GM18861 (cell line): ENCODE measurements around the gene POM121L12.

Experiments
- ATAC-seq: cut with Tn5 transposase; IDR thresholded peaks from one replicate; pipeline ENCODE4 v1.9.1; 2021; ENCODE audit not compliant: unreplicated experiment

Gene POM121L12

DNA sequence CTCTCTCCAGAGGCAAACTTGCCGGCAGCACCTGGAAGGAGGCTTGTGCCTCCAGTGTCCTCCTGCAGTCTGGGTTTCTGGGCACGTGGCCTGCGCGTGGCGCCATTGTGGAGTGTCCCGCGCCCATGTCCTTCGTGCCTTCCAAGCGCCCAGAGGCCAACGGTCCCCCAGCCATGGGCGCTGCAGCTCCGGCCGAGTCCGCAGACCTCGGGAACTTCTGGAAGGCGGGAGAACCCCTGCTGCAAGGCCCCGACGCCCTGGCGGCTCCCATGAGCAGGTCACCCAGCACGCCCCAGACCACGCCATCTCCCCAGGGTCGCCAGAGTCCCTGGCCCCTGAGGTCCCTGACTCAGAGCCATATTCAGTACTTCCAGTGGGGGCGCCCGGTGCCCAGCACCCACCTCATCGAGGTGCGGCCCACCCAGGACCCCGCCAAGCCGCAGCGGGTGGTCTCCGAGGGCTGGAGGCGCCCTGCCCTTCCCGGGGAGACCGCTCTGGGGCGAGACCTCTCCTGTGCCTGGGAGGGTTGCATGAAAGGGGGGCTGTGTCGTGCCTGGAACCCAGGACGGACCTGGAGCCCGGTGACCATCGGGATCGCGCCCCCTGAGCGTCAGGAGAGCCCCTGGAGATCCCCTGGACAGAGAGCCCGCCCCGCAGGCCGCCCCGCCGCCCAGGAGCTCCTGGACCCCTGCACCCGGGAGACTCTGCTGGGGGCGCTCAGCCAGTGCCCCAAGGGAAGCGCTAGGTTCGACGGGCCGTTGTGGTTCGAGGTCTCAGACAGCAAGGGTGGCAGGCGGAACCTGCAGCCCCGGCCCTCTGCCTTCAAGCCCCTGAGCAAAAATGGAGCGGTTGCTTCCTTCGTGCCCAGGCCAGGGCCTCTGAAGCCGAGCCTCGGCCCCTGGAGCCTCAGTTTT is at the start of gene POM121L12:
POM121L12 (plus strand) TSS at position 135 of the 914 bp plus-strand sequence; CDS start at position 174, 39 bp downstream.
- no peak for ATAC-seq

DNA sequence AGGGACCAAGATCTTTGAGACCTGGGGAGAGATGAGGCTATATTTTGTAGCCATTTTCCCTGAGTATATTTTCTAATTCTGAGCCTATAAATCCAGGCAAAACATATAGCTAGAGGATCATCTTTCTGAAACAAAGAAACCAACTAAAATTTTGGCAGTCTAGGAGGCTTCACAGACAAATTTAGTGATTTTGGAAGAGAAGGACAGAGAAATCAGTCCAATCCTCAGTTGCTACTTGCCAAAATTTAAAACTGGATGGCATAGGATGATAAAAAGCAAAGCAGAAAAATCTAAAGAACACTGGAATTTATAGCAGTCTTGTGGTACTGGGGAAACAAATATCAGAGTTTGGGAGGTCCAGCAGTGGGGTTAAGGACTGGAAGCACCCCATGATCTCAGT is 43.4 kb upstream of the POM121L12 start:
- ATAC-seq: no peak

DNA sequence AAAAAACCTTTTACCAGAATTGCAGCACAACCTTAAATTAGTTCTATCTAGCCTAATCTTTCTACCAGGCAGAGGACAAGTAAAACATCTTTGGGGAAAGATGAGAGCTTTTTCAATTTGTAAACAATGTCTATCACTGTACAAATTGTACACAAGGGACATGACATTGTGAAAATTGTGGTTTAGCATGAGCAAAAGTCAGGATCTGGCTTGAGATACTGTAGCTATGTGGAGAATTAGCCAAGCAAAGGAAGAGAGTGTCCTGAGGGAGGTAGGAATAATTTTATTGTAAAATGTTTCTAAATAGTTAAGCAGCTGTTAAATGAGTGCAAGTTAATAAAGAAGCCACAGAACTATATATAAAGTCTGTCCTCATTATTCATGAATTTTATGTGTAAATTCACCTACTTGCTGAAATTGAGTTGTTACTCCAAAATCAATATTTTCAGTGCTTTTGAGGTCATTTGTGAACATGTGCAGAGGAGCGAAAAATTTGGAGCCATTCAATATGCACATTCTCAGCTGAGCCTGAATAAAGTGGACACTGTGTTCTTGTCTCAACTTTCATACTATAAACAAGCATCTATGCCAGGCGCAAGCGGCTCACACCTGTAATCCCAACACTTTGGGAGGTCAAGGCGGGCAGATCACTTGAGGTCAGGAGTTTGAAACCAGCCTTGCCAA is 42.8 kb upstream of the POM121L12 start:
- no peak for ATAC-seq

DNA sequence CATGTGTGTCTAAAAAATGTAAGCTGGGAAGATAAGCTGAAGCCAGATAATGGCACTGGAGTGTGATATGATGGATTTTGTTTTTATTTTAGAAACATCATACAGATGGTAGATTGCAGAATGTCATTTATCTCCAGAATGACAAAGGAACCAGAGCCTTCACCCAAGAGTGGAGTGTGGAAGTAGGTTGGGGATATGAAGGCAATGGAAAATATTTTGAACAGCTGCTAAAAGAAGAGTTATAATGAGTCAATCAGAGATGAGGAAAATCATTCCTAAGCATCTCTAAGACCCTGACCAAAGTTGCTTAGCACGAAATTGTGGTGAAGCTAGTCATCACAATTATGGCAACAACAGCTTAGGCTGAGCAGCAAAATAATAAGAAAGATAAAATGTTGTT is 39.8 kb upstream of the POM121L12 start:
- ATAC-seq: no peak

DNA sequence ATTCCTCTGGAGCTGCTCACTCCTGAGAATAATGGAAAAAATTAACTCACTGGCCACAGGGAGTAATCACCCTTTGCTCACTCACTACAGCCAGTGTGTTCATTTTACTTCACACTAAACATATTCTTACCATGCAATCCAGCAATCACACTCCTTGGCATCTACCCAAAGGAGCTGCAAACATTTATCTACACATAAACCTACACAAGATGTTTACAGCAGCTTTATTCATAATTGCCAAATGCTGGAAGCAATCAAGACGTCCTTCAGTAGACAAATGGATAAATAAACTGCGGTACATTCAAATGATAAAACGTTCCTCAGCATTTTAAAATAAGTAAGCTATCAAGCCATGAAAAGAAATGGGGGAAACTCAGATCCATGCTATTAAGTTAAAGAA is 34.2 kb upstream of the POM121L12 start:
- ATAC-seq: no peak

DNA sequence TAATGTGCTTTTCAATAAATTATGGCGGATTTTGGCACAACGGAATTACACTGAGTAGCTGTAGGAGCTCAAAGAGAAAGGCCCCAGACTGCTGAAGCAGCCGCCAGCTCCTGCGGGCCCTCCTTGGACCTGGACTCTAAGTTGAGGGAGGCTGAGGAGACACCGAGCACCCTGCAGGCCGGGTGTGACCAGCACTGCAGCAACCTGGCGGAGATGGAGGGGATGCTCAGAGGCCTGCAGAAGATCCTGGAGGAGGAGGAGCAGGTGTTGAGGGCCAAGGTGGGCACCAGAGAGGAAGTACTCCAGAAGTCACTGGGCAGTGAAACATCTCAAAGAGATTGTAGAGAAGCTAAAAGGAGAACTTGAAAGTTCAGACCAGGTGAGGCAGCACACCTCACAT is 33.0 kb upstream of the POM121L12 start:
- ATAC-seq: no peak

DNA sequence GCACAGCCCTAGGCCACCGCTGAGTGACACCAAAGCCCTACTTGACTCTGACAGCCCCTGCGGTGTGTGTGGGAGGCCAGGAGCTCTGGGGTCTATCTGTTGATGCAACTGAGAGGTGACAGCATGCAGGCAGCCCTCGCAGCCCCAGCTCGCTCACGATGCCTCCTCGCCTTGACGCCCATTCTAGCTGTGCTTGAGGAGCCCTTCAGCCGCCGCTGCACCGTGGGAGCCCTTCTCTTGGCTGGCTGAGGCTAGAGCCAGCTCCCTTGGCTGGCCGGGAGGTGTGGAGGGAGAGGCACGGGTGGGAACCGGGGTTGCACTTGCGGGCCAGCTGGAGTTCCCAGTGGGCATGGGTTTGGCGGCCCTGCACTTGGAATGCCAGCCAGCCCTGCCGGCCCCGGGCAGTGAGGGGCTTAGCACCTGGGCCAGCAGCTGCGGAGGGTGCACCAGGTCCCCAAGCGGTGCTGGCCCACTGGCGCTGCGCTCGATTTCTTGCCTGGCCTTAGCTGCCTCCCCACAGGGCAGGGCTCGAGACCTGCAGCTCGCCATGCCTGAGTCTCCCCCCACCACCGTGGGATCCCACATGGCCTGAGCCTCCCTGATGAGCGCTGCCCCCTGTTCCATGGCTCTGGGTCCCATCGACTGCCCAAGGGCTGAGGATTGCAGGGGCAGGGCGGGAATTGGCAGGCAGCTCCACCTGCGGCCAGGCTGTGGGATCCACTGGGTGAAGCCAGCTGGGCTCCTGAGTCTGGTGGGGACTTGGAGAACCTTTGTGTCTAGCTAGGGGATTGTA is 31.6 kb upstream of the POM121L12 start:
- ATAC-seq: no peak

DNA sequence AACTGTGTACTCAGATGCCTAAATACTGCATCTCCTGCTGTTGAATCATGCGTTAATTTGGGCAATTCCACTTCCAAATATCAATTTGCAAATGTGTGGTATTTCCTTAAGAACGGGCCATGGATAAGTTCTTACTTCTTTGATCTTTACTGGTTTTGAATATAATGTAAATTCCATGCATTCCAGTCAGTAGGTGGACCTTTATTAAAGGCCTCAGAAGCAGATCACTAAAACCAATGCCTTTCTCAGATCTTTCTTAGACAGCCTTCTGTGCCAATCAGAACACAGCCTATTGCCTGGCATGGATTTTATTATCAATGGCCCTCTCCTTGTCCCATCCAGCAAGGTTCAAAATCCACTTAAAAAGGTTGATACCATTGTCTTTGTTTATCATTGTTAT is 21.5 kb upstream of the POM121L12 start:
- no peak for ATAC-seq

DNA sequence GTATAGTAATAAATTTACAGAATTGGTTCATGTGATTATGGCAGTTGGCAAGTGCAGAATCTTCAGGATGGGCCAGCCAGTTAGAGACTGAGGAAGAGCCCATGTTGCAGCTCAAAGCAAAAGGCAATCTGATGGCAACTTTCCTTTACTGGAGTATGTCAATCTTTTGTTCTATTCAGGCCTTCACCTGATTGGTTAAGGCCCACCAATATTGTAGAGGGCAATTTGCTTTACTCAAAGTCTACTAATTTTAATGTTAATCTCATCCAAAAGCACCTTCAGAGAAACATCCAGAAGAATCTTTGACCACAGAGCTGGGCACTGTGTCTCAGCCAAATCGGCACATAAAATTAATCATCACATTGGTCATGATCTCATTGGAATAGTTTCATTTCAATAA is 20.0 kb upstream of the POM121L12 start:
- no peak for ATAC-seq

DNA sequence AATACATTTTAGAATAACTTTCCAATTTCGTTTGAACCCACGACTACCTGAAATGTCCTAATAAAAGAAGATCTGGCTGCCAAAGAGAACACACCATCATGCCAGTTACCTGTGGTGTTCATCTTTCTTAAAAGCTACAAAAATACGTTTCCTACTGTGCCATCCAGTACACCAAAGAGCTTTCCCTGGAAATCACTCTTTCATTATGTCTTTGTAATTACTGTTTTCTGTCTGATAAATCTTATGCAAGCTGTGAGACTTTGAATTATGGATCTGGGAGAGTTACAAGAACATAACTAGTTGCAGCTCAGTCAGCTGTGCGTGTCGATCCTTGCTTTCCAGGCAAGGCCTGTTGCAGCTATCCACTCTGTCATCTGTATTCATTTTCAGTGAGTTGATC is 12.5 kb upstream of the POM121L12 start:
- no peak for ATAC-seq

DNA sequence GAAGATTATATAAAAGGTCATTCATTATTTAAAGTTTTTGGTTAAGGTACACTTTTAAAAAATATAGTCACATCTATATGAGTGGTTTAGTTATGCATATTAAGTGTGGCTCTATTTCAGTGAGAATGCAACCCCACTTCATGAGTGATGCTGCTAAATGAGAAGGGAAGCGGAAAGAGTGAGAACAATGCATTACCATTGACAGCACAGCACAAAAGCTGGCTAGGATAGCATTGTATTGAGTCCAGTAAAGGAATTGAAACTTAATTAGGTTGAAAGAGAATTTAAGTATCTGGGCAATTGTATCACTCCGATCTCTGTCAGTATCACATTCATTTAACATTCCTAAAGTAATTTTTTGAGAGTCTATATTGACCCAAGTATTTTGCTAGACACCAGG is 13.2 kb downstream of the POM121L12 start:
- no peak for ATAC-seq

DNA sequence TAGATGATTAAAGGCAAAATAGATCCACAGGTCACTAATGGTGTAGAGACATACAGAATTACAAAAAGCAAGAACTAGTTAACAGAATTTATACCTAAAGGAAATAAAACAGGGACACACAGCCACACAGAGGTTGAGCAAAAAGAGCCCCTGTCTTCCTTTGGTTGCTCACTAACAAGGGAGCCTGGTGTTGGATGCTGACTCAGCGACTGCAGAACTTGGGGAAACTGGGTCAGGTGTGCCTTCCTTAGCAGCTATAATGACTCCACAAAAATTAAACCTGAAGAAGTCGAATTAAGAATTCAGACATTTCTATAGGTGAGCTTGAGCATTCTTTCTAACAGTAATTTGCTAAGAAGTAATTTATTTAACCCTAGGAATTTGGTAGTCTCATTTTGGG is 15.0 kb downstream of the POM121L12 start:
- no peak for ATAC-seq

DNA sequence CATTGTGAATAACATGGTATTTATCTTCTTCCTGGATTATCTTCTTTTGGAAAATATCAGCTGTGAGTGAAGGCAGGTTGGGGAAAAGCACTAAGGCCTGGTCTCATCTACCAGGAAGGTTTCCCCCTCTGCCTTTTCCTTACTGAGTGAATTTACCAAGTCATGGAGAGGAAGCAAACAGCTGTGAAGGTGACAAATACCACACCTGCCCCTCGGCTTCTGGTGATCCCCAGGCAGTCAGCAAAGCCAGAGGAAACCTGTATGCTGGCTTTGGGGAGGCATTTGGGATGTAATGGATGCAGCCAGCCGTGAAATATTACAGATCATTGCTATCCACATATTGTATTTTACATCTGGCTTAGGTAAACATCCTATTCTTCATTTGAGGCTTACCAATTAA is 24.2 kb downstream of the POM121L12 start:
- no peak for ATAC-seq

DNA sequence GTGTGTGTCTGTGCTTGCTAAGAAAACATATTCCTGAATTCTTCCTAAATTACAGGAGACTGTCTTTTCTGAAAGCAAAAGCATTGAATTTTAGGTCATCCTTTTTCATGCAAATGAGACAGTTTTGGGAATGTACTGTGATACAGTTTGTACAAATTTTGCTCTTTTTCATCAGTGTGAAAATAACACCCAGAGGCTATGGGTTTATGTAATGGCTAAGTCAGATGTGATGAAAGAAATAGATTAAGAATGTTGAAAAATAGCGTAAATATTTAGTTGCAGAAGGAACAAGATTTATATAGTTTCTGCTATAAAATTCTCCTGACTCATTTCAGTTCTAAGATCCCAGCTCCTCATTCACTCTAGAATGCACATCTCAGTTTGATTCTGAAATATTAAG is 24.6 kb downstream of the POM121L12 start:
- ATAC-seq: no peak

DNA sequence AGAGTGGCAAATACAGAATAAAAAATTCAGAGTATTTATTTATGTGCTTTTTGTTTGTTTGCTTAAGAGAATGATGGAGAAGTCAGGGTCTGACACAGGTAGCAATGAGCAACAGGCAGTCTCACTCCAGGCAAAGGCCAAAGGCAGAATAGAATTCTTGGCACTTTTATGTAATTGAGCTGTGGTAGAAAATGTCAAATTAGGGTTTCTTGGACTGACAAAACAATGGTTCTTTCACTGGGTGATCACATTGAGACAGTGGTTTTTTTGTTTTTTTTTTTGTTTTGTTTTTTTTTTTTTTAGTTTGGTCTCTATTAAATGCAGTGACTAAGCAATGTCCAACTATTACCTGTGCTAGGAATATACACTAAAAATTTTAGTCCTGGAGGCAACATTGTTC is 27.4 kb downstream of the POM121L12 start:
- no peak for ATAC-seq

DNA sequence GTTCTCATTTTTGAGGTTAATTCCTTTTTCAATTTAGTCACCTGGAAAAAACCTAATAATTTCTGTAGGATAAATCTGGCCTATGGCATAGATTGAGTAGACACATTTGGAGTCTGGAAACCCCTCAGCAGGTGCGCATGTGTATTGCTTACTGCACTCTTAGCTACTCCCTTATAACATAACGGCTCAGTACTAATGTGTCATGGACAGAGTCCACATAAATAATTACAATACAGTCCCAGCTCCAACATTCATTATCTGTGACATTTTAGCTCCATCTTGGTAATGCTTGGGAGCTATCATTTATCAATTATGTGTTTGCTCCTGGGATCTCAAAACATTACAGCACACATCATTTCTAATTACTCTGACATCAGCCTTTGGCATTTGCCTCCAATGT is 33.2 kb downstream of the POM121L12 start:
- ATAC-seq: no peak

DNA sequence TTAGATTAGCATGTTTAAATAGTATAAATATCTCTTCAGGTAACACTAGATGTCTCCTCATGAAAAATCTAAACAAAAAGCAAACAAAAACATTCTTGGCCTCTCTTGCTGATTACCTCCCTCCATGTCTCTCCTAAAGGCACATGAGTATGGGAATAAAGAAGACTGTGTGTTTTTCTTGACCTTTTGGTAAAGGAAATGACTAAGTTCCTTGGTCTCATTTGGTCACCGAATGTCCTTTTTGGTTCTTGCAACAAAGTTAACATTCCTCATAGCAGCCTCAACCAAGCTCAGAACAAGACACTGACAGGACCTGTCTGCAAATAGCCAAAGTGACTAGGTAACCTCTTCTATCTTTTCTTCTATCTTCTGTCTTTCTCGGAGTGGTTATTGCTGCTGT is 35.5 kb downstream of the POM121L12 start:
- no peak for ATAC-seq
